SK-N-SH treated with all-trans-retinoic acid at 6 μM for 48 hours (cell line): ENCODE data around the gene ST6GALNAC2.

Experiments used
- ARNTL ChIP-seq: fragments of 450-650 bp; formaldehyde crosslinking; IDR thresholded peaks from 2 replicates; pipeline ENCODE4 v1.5.0; 2020; ENCODE audit warnings: low read depth, mild to moderate bottlenecking, moderate library complexity, borderline replicate concordance
- ZFP30 ChIP-seq: fragments of 450-650 bp; formaldehyde crosslinking; IDR thresholded peaks from 2 replicates; pipeline ENCODE4 v1.5.0; 2022; ENCODE audit warnings: mild to moderate bottlenecking, moderate library complexity
- TF ChIP-seq, protein P1 (sequence below): fragments of 250-450 bp; sonication (Bioruptor Pico); IDR thresholded peaks from 2 replicates; pipeline ENCODE4 v1.8.0; 2020; ENCODE audit warnings: mild to moderate bottlenecking, moderate library complexity, borderline replicate concordance

DNA sequence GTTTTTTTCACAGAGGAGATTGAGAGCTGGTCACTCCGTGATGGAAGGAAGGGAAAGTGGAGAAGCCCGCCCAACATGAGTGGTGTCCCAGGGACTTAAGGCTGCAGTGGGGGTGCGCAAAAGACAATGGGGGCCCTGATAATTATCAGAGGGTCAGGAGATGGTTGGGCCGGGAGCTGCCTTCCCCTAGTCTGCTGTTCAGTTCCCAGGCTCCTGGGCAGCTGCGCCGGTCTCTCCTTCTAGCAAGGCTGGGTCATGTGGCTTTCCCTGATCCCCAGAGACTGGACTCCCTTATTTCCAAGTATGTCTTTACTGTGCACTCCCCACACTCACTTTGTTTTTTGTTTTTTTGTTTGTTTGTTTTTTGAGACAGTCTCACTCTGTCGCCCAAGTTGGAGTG lies 64.4 kb downstream of the ST6GALNAC2 start:
- TF ChIP-seq ZFP30: no peak
- no peak for TF ChIP-seq ARNTL (CRISPR knock-in tag)
- TF ChIP-seq, protein P1, sequence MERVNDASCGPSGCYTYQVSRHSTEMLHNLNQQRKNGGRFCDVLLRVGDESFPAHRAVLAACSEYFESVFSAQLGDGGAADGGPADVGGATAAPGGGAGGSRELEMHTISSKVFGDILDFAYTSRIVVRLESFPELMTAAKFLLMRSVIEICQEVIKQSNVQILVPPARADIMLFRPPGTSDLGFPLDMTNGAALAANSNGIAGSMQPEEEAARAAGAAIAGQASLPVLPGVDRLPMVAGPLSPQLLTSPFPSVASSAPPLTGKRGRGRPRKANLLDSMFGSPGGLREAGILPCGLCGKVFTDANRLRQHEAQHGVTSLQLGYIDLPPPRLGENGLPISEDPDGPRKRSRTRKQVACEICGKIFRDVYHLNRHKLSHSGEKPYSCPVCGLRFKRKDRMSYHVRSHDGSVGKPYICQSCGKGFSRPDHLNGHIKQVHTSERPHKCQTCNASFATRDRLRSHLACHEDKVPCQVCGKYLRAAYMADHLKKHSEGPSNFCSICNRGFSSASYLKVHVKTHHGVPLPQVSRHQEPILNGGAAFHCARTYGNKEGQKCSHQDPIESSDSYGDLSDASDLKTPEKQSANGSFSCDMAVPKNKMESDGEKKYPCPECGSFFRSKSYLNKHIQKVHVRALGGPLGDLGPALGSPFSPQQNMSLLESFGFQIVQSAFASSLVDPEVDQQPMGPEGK: no peak
